LoVo (cell line): ENCODE data around the gene RBPJ.
A peak's percentile ranks its signal among the peaks of the same experiment; 100 is the strongest.

ENCODE experiments used
- DNase-seq: peaks from one replicate; pipeline ENCODE4 v3.0.0-alpha.2; 2016; ENCODE audit warnings: low spot score

RBPJ gene

DNA sequence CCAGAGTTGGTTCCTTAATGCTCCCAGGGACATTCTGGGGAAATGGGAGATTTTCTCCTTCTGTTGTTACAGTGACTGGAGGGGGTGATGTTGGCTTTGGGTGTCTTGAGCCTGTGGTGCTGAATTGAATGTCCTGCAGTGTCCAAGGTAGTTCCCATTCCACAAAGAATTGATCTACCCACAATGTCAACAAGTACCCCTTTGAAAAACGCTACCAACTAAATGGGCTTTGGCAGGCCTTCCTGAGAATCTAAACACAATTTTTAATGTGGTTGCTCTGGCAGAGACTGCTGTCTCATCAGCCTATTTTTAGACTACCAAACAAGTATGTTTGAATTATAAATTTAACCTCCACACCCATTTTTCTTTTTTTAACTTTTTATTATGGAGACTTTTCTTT, 100.1 kb downstream of the RBPJ start:
- DNase-seq, result no peak

DNA sequence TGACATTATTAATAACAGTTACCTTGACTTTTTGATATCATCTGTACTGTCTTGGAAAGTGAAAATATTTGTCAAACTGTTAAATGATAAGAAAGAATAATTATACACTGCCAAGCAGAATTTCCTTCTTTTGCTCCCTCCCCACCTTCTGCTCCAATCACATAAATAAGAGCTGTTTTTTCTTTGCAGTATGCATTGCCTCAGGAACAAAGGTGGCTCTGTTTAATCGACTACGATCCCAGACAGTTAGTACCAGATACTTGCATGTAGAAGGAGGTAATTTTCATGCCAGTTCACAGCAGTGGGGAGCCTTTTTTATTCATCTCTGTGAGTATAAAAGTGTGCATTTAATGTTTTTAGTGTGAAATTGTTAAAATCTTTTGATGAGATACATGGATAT, 103.3 kb downstream of the RBPJ start:
- DNase-seq, result no peak

DNA sequence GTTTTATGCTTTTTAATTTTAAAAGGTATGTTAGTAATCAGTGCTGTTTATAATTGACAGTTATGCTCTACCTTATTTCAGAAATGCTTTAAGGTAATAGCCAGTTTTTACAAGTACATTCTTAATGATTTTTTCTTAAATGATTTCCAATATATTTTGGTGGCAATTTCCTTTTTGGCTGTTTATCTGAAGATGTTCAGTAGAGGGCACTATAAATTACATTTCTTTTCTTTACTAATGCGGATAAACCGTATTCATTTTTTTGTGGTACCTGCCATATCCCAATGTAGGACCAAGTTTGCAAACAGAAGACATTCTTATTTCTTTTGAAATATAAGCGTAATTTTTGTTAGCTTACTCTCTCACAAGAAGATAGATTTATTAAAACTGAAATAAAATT, 104.0 kb downstream of the RBPJ start:
- DNase-seq, result no peak

GRCh38 chr4:26425953-26426352, 105.1 kb downstream of the RBPJ start:
- no peak for DNase-seq

GRCh38 chr4:26426892-26427291, 106.1 kb downstream of the RBPJ start:
- no peak for DNase-seq

DNA sequence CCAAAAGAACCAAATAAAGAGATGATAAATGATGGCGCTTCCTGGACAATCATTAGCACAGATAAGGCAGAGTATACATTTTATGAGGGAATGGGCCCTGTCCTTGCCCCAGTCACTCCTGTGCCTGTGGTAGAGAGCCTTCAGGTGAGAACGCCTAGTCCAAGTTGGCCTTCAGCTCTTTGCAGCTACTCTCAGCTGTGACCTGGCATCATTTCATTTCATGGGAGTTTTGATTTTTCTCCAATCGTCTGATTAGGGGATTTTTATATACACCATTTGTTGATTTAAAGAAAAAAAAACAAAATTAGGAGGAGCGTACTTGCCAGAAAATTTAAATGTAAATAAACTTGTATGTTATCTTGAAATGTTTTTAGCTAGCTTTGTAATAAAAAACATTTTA, 109.1 kb downstream of the RBPJ start:
- no peak for DNase-seq

DNA sequence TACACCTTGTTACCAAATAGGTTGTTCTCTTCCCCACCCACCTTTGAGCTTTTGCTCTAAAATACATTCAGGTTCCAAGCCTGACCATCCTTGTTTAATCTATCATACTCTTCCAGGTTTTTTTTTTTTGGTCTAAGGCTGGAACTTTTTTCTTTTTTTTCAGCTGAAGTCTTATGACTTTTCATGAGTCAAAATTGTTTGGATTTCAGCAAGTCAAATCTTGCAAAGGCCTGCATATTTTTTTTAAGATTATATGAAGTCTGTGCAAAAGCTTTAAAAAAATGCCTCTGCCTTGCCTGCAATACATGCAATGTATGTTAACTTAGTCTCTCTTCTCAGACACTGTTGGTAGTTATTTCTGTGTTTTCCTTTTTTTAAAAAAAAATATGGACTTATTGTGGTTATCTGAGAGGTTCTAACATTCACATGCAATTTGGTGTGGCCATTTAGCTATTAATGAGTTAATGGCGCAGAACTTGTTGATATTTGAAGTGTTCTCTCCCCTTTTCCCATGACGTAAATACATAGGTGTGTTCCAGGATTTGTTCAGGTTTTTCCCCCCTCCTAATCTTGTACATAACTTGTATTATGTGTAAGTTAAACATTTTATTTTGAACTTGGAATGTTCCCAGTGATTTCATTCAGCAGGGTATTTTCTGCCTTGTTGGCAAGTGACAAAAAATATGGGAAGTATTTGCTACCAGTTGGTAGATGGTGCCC, 110.8 kb downstream of the RBPJ start:
- no peak for DNase-seq

DNA sequence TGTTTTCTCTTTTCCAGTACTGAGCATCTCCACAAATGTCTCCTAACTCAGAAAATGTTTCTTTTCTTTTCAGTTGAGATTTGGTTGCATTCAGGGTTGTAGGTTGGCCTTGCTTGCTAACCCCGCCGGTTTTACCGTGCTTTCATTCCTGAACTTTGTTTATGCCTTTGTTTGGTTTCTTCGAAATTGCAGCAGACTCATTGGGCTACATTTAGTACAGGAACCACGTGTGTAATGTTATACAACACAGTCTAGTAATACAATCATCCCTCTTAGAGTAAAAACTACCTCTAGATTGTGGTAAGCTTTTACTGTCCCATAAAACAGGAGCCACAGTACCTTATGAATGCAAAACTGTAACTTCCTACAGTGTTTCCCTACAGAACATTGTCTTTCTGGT, 111.6 kb downstream of the RBPJ start:
- DNase-seq, result no peak

DNA sequence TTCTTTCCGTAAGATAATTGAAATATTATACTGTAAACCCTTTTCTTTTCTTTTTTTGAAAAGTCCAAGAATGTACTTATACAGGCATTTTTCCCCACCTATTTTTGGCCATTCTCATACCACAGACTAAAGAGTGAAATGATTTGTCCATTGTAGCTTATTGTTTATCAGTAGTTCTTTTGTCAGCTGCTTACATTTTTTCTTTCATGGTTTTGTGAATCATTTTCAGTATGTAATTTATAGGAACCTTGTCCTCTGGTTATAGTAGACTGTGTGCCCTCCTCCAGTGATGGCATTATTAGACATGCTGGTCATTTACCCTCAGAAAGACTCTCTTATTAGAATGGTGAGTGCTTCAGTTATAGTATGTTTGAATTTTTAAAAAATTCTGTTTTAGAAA, 112.7 kb downstream of the RBPJ start:
- DNase-seq, result no peak

DNA sequence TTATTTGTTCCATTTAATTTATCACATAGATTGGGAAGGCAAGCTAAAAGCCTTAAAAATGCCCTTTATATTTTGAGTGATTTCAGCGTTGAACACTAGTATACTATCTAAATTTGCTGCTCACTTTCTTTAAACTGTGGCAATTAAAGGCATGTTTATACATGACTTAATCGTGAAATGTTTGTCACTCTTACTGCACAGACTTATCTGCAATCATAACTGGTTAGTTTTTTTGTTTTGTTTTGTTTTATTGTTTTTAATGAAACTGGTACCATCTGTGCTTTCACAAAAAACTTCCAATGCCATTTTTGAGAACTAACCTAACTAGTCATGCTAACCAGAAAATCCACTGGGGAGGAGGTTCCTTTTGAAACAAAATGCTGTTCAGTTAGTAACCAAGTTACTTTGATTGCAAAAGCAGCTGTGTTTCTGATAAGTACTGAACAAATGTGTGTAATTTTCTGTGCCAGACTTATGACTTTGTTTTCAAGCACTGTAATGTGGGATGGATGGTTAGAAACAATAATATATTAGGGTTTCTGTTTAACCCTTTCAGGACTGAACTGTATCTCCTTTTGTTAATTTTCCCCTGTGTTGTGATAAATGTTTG, 113.3 kb downstream of the RBPJ start:
- no peak for DNase-seq

DNA sequence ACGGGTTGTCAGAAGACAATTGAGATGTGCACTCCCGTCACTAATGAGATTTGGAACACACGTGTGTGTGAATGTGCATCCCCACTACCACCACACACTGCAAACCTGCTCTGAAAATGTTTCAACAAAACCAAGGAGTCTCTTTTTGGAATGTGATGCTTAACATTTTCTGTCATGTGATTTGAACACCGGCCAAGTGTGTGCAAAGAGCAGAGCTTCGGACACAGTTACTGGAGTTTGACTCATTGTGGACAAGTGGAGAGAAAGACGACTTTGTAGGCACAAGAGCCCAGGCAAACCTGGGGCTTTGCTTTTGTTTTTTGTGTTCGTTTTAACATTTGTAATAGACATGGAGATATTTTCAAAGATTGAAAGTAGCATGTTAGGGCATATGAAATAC, 120.3 kb downstream of the RBPJ start:
- no peak for DNase-seq

GRCh38 chr4:26441771-26442170, 121.0 kb downstream of the RBPJ start:
- no peak for DNase-seq

GRCh38 chr4:26447378-26447777, 126.6 kb downstream of the RBPJ start:
- no peak for DNase-seq

DNA sequence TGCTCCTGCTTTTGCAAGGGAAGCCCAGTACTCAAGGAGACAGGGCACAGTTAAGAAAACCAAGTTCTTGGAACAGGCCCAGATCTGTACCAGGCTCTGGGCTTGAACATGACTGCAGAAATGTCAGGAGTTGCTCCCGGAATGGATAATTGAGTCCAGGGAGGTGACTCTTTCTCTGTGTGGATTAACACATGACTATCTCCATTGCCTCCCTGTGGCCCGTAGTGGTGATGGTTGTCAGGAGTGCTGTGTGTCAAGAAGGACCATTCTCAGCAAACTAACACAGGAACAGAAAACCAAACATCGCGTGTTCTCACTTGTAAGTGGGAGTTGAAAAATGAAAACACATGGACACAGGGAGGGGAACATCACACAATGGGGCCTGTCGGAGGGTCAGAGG, 129.6 kb downstream of the RBPJ start:
- no peak for DNase-seq

- DNase-seq, result no peak
These were observed 130.8 kb downstream of the RBPJ start for GRCh38 chr4:26451597-26451996.

DNA sequence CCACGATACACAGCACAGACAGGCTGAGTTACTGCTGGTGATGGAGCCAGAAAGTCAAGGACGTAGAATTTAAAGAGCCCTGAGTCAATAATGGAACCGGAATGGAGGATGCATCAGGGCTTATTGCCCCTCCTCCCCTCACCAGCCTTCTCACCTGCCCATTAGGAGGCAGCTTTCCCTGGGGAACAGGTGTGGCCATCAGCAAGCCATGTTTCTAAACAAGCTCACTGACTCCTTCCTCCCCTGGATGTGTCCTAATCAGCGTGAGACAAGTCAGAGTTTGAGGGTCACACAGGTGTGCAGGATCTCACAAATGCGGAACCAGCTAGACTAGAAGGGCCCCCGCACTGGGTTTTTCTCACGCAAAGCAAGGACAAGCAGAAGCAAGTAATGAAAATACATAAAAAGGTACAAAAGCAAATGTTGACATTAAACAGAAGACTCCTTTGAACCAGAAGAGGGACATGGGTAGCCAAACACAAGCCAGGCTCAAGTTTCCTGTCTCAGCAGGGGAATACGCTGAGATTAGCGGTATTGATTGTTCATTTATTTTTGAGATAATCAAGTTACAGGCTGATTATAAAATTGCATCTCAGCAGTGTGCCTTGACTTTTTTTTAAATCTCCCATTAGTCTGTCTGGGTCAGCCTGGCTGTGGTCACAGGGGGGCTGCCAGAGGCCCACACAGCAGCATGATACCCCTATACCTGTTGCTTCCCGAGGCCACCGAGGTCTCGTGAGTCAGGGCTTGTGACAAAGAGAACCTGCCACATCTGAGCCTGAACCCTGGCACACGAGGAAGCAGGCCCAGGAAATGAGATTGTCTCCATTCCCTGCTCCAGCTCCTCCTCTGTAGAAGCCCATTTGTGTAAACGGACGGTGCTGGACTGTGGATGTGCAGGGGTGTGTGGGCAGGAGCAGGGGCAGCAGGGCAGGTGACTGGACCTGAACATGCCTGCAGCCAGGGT, 132.0 kb downstream of the RBPJ start:
- DNase-seq, result no peak

DNA sequence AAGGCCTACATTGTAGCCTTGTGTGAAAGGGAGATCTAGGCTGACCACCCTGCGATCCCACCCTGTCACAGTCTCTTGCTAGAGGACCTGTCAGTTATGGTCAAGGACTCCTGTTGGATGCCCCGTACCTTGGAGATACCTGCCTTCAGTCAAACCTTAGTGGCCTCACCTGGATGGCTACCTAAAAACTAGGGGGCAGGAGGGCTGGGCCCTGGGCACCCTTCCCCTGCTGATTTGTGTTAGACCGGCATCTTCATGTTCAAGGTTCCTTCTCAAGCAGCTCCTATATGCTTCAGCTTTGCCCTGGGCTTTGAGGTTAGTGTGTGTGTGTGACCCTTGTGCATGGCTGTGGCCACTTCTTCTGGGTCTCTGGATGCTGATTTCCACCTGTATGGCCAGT, 134.1 kb downstream of the RBPJ start:
- no peak for DNase-seq

DNA sequence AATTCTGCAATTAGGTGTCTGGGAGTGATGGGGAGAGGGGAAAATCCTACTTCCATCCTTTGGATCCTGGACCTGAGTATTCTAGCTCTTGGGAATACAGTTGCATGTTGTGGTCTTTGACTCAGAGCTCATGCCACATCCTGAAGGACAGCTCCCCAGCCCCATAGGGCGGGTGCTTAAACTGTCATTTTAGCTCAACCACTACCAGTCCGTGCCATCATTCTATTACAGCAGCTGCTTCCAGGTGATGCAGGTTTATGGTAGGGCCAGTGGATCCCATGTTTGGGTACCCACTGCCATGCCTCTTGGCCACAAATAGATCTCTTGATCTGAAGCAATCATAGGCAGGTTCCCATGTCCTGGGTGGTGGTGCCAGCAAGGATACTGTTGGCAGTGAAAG, 134.8 kb downstream of the RBPJ start:
- no peak for DNase-seq

DNA sequence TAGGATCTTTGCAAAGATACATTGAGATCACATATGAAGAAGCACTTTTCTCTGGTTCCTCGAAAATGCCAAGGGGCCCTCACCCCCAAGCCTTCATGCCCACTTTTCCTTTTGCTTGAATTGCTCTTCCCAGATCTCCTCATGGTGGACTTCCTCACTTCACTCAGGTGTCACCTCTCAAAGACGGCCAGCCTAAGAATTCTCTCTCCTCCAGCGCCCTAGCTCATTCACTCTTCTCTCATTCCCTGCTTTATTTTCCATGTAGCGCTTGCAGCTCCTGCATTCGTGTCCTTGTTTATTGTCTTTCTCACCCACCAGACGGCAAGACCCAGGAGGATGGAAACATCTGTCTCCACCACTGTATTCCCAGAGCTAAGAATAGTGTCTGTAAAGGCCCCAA, 136.6 kb downstream of the RBPJ start:
- DNase-seq, result no peak

- DNase-seq, result no peak
These were observed 137.3 kb downstream of the RBPJ start for GRCh38 chr4:26458157-26458561.

DNA sequence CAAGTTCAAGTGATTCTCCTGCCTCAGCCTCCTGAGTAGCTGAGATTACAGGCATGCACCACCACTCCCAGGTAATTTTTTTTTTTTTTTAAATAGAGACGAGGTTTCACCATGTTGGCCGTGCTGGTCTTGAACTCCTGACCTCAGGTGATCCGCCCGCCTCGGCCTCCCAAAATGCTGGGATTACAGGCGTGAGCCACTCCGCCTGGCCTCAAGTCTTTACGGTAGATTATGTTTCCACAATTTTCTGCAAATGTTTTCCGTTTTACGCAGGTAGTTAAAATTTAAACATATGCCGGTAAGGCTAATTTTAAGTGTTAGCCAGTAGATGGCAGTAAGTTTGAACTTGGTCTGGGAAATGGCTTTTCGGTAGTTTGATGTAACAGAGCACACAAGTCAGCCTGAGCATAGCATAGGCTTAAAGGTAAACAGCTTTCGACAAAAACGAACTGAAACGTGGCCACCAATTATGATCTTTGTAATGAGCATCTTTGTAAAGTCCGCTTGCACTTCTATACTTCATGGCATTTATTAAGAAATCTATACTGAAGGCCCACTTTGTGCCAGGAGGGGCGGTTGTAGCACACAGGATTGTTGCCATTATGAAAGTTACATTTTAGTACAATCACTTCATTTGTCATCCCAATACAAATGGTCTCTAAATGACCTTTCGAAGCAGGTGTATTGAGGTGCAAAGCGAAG, 138.4 kb downstream of the RBPJ start:
- DNase-seq, result peak; percentile 63

DNA sequence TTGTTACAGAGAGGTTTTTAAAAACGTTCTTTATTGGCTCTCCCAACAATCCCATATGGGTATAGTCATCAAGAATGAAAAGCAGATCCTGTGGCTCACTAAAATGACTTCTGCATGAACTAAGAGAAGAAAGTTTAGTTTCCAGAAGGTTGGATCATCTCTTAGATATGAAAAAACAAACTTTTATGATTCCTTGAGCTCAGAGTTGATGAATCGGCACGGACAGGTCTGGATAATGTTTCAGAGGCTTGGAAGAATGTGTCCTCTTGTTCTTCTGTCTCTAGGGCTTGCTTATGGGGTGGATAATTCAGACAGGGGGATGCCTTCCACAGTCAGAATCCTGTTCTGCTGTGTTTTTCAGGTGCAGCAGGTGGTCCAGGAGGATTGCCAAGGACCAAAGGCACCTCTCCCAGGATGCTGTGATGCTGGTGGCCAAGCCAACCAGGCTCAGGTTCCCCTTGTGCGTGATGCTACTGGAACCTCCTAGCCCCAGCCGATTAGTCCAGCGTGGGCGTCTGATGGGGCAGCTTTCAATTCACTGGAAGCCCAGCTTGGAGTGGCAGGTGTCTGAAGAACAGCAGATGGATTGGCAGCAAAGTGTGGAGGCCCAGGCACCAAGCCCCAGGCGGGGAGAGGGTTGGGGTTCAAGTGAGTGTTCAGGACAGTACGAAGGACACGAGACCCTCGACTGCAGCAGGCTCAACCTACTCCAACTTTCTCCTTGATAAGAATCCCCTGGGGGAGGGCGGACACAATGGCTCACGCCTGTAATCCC, 139.1 kb downstream of the RBPJ start:
- no peak for DNase-seq
